ENCODE measurements around the gene CFAP57. TPM values are rescaled to one million over a fixed set of nuclear protein-coding genes. Genes with fewer than 3 reads are reported as not detected.

Gene CFAP57
- total and polyA plus RNA-seq, 2 of the 13 experiments (the other 11 are each of a cell fraction or from before 2014, with no cell fraction given): 0.01 TPM; not detected in 1

DNA sequence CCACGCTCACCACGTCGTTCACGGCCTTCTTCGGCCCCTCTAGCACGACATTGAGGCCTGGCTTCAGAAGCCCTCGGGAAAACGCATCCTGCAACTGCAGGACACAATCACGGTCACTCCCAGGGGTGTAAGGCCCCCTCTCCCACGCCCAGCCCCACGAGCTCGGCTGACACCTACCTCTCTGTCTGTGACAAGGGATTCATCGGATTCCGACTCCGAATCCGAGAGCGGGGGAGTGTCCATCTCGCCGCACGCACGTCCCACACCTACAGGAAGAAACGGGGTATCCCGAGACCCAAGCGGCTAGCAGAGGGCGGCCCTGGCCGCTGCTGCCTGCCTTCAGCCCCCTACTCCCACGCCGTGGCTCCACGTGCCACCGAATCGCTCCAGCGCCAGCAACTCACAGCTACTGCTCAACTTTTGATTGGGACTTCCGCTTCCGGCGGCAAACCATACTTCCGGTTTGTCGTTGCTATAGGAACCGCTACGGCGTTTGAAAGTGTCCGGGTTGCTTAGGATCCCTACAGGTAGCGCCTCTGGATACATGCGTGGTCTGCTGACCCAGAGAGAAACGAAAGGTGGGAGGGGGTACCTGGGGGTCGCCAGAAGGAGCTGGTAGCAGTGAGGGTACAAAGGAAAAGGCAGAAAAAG, at the start of gene CFAP57, which contains the start of gene EBNA1BP2 (continued):
- TF ChIP-seq, protein P1, sequence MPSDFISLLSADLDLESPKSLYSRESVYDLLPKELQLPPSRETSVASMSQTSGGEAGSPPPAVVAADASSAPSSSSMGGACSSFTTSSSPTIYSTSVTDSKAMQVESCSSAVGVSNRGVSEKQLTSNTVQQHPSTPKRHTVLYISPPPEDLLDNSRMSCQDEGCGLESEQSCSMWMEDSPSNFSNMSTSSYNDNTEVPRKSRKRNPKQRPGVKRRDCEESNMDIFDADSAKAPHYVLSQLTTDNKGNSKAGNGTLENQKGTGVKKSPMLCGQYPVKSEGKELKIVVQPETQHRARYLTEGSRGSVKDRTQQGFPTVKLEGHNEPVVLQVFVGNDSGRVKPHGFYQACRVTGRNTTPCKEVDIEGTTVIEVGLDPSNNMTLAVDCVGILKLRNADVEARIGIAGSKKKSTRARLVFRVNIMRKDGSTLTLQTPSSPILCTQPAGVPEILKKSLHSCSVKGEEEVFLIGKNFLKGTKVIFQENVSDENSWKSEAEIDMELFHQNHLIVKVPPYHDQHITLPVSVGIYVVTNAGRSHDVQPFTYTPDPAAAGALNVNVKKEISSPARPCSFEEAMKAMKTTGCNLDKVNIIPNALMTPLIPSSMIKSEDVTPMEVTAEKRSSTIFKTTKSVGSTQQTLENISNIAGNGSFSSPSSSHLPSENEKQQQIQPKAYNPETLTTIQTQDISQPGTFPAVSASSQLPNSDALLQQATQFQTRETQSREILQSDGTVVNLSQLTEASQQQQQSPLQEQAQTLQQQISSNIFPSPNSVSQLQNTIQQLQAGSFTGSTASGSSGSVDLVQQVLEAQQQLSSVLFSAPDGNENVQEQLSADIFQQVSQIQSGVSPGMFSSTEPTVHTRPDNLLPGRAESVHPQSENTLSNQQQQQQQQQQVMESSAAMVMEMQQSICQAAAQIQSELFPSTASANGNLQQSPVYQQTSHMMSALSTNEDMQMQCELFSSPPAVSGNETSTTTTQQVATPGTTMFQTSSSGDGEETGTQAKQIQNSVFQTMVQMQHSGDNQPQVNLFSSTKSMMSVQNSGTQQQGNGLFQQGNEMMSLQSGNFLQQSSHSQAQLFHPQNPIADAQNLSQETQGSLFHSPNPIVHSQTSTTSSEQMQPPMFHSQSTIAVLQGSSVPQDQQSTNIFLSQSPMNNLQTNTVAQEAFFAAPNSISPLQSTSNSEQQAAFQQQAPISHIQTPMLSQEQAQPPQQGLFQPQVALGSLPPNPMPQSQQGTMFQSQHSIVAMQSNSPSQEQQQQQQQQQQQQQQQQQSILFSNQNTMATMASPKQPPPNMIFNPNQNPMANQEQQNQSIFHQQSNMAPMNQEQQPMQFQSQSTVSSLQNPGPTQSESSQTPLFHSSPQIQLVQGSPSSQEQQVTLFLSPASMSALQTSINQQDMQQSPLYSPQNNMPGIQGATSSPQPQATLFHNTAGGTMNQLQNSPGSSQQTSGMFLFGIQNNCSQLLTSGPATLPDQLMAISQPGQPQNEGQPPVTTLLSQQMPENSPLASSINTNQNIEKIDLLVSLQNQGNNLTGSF (CRISPR knock-in tag; IDR thresholded peaks at IDR 0.05): 0 out of 2 replicates have a peak, but pooled peaks have one; percentile 54
- no peak for TF ChIP-seq HOXD1 (CRISPR knock-in tag; IDR thresholded peaks at IDR 0.05)
- 0 out of 2 replicates have a peak, but pooled peaks have one; percentile 40 for TF ChIP-seq ZNF367 (CRISPR knock-in tag; IDR thresholded peaks at IDR 0.05; ENCODE audit: borderline replicate concordance)
- TF ChIP-seq ZNF790 (CRISPR knock-in tag; IDR thresholded peaks at IDR 0.05; ENCODE audit: borderline replicate concordance): no peak
- TF ChIP-seq RBM22 (optimal IDR thresholded peaks at IDR 0.05; ENCODE audit: low read length): peak; percentile 96
- TF ChIP-seq ZNF317 (CRISPR knock-in tag; IDR thresholded peaks at IDR 0.05): peak; percentile 62; the same call in 1 of the 2 replicates
- TF ChIP-seq ZNF235 (CRISPR knock-in tag; IDR thresholded peaks at IDR 0.05; ENCODE audit: borderline replicate concordance): peak; percentile 80; the same call in 1 of the 2 replicates
- TF ChIP-seq YEATS4 (CRISPR knock-in tag; IDR thresholded peaks at IDR 0.05; ENCODE audit: borderline replicate concordance): peak; percentile 86
- no peak; the same call in 1 of the 2 replicates for TF ChIP-seq FOXC1 (CRISPR knock-in tag; IDR thresholded peaks at IDR 0.05; ENCODE audit: borderline replicate concordance)
- TF ChIP-seq, protein P2, sequence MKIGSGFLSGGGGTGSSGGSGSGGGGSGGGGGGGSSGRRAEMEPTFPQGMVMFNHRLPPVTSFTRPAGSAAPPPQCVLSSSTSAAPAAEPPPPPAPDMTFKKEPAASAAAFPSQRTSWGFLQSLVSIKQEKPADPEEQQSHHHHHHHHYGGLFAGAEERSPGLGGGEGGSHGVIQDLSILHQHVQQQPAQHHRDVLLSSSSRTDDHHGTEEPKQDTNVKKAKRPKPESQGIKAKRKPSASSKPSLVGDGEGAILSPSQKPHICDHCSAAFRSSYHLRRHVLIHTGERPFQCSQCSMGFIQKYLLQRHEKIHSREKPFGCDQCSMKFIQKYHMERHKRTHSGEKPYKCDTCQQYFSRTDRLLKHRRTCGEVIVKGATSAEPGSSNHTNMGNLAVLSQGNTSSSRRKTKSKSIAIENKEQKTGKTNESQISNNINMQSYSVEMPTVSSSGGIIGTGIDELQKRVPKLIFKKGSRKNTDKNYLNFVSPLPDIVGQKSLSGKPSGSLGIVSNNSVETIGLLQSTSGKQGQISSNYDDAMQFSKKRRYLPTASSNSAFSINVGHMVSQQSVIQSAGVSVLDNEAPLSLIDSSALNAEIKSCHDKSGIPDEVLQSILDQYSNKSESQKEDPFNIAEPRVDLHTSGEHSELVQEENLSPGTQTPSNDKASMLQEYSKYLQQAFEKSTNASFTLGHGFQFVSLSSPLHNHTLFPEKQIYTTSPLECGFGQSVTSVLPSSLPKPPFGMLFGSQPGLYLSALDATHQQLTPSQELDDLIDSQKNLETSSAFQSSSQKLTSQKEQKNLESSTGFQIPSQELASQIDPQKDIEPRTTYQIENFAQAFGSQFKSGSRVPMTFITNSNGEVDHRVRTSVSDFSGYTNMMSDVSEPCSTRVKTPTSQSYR (CRISPR knock-in tag; IDR thresholded peaks at IDR 0.05; ENCODE audit: borderline replicate concordance): no peak; the same call in 1 of the 2 replicates
- TF ChIP-seq BCL6 (CRISPR knock-in tag; IDR thresholded peaks at IDR 0.05): no peak; the same call in 1 of the 2 replicates
- TF ChIP-seq, protein P3, sequence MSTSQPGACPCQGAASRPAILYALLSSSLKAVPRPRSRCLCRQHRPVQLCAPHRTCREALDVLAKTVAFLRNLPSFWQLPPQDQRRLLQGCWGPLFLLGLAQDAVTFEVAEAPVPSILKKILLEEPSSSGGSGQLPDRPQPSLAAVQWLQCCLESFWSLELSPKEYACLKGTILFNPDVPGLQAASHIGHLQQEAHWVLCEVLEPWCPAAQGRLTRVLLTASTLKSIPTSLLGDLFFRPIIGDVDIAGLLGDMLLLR (CRISPR knock-in tag; IDR thresholded peaks at IDR 0.05): peak; percentile 88; the same call in 1 of the 2 replicates
